Parathyroid adenoma (tissue), 2 donors: ENCODE measurements around the gene SELENOP.

ENCODE experiments used
- H2AFZ ChIP-seq: fragments of 300-600 bp; sonication (generic); one replicate; pipeline ENCODE4 v1.7.0; 2017; ENCODE audit warnings: antibody characterized with exemption, mild to moderate bottlenecking
- H3K27ac ChIP-seq: fragments of 300-600 bp; sonication (generic); one replicate; pipeline ENCODE4 v1.7.0; 2017
- H3K27me3 ChIP-seq: fragments of 300-600 bp; sonication (generic); one replicate; pipeline ENCODE4 v1.7.0; 2017; ENCODE audit warnings: low read length; ENCODE audit not compliant: control insufficient read depth, insufficient read depth
- H3K36me3 ChIP-seq: fragments of 300-600 bp; sonication (generic); one replicate; pipeline ENCODE4 v1.7.0; 2017; ENCODE audit warnings: low read length; ENCODE audit not compliant: control insufficient read depth, insufficient read depth
- H3K4me1 ChIP-seq: fragments of 300-600 bp; sonication (generic); one replicate; pipeline ENCODE4 v1.7.0; 2017; ENCODE audit warnings: control low read depth
- H3K4me2 ChIP-seq: fragments of 300-600 bp; sonication (generic); one replicate; pipeline ENCODE4 v1.7.0; 2017; ENCODE audit warnings: low read length
- H3K4me3 ChIP-seq: fragments of 300-600 bp; sonication (generic); one replicate; pipeline ENCODE4 v1.7.0; 2017; ENCODE audit warnings: low read depth, low read length
- H3K79me2 ChIP-seq: fragments of 300-600 bp; sonication (generic); one replicate; pipeline ENCODE4 v1.7.0; 2017; ENCODE audit warnings: control low read depth
- H3K9ac ChIP-seq: fragments of 300-600 bp; sonication (generic); one replicate; pipeline ENCODE4 v1.7.0; 2017; ENCODE audit warnings: mild to moderate bottlenecking
- H3K9me3 ChIP-seq: fragments of 300-600 bp; sonication (generic); one replicate; pipeline ENCODE4 v1.7.0; 2017; ENCODE audit warnings: low read length; ENCODE audit not compliant: control insufficient read depth
- CTCF ChIP-seq: fragments of 300-600 bp; sonication (generic); IDR thresholded peaks from one replicate; pipeline ENCODE4 v1.7.0; 2017; ENCODE audit warnings: antibody characterized with exemption, mild to moderate bottlenecking
- donor health status: primary hyperparathyroidism.

SELENOP gene

GRCh38 chr5:42804717-42805339 lies 6.9 kb downstream of the SELENOP start:
- no peaks in the 10 kb centered on the region for H3K36me3 ChIP-seq
- H3K9me3 ChIP-seq: no peaks in the 10 kb centered on the region
- H3K79me2 ChIP-seq: peaks cover 3% of the 10 kb centered on the region
- no peak overlapping the region for H3K4me3 ChIP-seq
- no peak overlapping the region for H2AFZ ChIP-seq
- TF ChIP-seq CTCF: no peak
- no peak overlapping the region for H3K4me2 ChIP-seq
- H3K27me3 ChIP-seq: no peaks in the 10 kb centered on the region
- no peak overlapping the region for H3K27ac ChIP-seq
- no peaks in the 10 kb centered on the region for H3K4me1 ChIP-seq
- no peak overlapping the region for H3K9ac ChIP-seq

GRCh38 chr5:42801516-42802166 lies 10.1 kb downstream of the SELENOP start:
- Histone ChIP-seq H2AFZ (no peak overlapping the region), H3K4me2 (no peak overlapping the region), H3K4me3 (no peak overlapping the region), H3K9me3 (no peaks in the 10 kb centered on the region), H3K27ac (no peak overlapping the region), H3K79me2 (no peaks in the 10 kb centered on the region), H3K27me3 (no peaks in the 10 kb centered on the region), H3K9ac (no peak overlapping the region), H3K4me1 (no peaks in the 10 kb centered on the region), H3K36me3 (no peaks in the 10 kb centered on the region)
- no peak for TF ChIP-seq CTCF

GRCh38 chr5:42800748-42801330 lies 10.9 kb downstream of the SELENOP start:
- Histone ChIP-seq H3K9ac (no peak overlapping the region), H3K9me3 (no peaks in the 10 kb centered on the region), H3K4me3 (no peak overlapping the region), H3K27ac (no peak overlapping the region), H2AFZ (no peak overlapping the region), H3K36me3 (no peaks in the 10 kb centered on the region), H3K27me3 (no peaks in the 10 kb centered on the region), H3K4me2 (no peak overlapping the region), H3K79me2 (no peaks in the 10 kb centered on the region), H3K4me1 (no peaks in the 10 kb centered on the region)
- no peak for TF ChIP-seq CTCF

GRCh38 chr5:42799668-42800114 lies 12.0 kb downstream of the SELENOP start:
- Histone ChIP-seq H3K9me3 (no peaks in the 10 kb centered on the region), H3K4me3 (no peak overlapping the region), H3K27me3 (no peaks in the 10 kb centered on the region), H3K9ac (no peak overlapping the region), H2AFZ (no peak overlapping the region), H3K4me2 (no peak overlapping the region), H3K79me2 (no peaks in the 10 kb centered on the region), H3K36me3 (no peaks in the 10 kb centered on the region), H3K27ac (no peak overlapping the region), H3K4me1 (no peaks in the 10 kb centered on the region)
- TF ChIP-seq CTCF: no peak
